Retina (tissue), 1 donor: ENCODE data around the gene ATAD2B.
"Not testable (repeated sequence)": the region's sequence is repeated elsewhere in the genome, so short reads cannot be mapped to it uniquely, and the experiment has no call there.

Experiments
- DNase-seq: peaks from one replicate; pipeline ENCODE4 v3.0.0-alpha.2; 2016

The ATAD2B gene

DNA sequence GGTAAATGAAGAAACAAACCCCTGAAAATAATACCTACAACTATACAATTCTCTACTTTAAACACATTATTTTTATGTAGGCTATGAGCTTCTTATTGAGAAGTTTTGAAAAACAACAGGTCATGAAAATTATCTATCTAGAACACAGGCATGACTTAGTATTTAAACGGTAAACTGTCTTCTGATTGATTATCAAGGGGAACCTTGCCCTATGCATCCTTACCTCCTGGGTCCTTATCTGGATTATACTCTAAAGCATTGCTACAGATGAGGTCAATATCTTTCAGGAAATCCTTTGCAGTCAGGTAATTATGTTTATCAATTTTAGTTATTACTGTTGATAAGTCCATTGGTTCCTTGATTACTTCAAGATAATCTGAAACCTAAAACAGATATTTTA is 144.3 kb downstream of the ATAD2B start:
- DNase-seq = no peak

DNA sequence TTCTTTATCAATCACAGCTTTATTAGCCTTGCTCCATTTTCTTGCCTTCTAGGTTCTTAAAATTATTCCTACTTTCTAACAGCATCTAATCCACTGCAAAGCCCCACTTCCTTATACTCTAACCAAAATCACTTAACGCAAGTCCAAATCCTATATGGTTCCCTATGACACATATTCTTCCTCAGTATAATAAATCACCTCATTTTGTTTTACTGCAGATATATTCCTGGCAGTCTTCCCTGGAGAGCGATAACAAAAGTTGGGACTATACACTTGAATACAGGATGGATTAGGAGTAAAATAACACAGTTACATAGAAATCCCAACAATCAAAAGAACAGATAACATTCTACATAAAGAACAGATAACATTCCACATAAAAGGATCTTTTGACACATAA is 144.8 kb downstream of the ATAD2B start:
- DNase-seq = no peak

DNA sequence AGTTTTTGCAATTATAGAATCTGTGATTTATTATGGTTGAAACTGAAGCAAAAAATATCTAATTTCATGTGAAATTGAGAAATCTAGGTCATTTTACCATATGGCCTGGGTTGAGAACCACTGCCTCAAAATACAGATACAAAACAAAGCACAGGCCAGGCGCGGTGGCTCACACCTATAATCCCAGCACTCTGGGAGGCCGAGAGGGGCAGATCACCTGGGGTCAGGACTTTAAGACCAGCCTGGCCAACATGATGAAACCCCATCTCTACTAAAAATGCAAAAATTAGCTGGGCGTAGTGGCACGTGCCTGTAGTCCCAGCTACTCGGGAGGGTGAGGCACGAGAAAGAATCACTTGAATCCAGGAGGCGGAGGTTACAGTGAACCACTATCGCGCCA is 146.5 kb downstream of the ATAD2B start:
- not testable (repeated sequence) for DNase-seq

DNA sequence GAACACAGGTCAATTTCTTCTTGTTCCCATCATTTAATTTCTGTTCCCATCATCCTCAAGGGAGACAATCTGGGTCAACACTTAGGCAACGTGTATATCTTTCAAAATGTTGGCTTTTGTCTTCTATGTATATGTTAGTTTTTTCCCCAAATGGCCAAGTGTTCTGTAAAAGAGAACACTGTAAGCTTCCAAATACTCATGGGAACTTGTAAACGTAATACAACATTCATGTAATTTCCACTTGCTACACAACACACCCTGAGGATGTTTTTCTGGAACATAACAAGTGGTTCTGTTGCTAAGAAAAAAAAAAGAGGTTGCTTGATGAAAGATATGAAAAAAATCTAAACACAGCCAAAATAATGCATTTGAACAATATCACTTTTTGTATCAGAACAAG is 149.1 kb downstream of the ATAD2B start:
- no peak for DNase-seq

DNA sequence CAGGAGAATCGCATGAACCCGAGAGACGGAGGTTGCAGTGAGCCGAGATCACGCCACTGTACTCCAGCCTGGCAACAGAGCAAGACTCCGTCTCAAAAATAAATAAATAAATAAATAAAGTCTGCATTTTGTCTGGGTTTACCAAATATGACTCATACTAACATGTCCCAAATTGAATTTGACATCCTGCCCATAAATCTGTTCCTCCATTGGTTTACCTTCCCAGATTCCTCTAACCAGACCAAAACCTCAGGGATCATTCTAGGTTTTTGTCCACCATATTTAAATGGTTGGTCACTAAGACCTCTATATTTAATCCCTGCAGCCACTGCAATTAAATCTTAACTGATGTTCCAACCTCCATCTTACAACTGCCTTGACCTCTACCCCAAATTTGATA is 150.9 kb downstream of the ATAD2B start:
- DNase-seq = no peak

DNA sequence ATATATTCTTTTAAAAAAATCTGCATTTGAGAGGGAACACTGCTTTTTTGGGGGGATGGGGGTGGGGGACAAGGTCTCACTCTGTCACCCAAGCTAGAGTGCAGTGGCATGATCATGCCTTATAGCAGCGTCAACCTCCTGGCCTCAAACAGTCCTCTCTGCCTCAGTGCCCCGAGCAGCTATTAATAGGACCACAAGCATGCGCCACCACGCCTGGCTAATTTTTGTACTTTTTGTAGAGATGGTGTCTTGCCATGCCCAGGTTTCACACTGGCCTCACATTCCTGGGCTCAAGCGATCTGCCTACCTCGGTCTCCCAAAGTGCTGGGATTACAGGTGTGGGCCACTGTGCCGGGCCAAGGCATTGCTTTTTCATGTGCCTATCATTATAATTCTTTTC is 154.2 kb downstream of the ATAD2B start:
- DNase-seq = no peak

DNA sequence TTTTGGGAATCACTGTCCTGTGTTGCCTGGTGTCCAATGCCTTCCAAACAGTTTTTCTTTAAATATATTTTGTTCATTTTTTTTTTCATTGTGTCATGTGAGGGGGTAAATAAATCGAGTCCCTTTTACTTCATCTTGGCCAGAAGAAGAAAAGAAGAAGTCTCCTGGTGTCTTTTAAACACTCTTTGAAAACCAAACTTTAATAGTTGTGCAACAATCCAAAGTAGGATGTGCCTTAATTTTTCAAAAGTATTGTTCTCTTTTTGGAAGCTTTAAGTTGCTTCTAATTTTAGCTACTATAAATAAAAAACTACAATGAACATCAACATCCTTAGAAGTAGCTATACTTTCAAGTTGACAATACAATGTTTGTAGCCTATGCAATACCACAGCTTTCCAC is 154.9 kb downstream of the ATAD2B start:
- no peak for DNase-seq

DNA sequence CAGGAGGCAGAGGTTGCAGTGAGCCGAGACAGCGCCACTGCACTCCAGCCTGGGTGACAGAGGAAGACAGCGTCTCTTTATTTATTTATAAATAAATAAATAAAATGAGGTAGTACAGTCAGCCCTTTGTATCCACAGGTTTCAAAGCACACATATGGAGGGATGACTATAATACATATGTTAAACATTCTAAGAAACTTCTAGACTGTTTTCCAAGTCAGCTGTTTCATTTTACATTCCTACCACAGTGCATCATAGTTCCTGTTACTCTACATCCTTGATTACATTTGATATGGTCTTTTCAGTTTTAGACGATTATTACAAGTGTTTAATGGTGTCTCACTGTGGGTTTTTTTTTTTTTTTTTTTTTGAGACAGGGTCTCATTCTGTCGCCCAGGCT is 157.6 kb downstream of the ATAD2B start:
- no peak for DNase-seq

DNA sequence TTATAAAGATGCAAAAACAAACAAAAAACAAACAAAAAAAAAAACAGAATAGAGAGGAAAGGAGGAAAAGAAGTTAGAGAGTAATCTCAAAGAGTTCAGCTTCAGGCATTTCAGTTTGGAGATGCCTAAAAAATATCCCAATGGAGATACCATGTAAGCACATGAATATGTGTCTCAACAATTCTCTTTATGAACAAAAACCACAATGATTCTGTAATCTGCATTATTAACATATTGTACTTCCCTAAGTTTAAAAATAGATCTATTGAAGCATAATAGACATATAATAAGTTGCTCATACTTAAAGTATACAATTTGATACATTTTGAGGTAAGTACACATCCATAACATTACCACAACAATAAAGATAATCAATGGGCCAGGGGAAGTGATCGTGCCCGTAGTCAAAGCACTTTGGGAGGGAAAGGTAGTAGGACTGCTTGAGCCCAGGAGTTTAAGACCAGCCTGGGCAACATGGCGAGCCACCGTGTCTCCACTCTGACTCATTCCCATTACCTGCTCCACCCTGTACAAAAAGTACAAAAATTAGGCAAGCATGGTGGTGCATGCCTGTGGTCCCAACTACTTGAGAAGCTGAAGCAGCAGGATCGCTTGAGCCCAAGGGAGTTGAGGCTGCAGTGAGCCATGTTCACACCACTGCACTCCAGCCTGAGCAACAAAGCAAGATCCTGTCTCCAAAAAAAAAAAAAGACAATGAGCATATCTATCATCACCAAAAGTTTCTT is 158.9 kb downstream of the ATAD2B start:
- DNase-seq = no peak

DNA sequence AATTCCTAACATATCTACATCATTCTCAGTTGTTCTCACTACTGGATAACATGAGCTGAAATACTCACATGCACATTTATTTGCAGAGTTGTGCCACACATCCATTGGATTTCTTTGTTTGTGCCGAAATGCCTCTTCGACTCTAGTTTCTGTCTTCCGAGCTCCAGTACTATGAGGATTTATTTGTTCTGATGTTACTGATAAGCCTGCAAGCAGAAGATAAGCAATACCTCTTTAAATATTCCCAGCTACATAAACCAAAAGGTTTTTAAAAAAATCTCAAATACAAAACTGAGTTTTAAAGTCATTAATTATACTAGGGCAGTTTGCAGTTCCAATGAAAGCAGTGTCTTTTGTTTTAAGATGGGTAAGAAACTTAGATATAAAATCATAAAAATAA is 164.8 kb downstream of the ATAD2B start:
- DNase-seq = no peak

DNA sequence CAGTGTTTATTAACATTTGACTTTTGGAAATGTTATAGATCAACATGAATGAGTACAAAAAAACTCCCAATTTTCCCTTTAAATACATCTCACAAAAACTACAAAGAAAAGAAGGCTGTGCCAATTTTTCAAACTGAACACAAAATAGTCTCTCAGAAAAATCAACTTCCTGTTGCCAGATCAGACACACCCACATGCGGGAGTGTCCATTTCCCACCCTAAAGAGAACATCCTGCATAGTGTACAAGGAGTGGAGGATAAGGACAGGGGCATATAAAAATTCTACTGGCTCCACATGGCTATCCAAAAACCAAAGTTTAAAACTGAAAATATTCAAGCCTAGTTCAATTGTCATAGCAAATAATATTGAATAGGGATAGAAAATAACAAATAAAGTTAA is 165.3 kb downstream of the ATAD2B start:
- DNase-seq = no peak

DNA sequence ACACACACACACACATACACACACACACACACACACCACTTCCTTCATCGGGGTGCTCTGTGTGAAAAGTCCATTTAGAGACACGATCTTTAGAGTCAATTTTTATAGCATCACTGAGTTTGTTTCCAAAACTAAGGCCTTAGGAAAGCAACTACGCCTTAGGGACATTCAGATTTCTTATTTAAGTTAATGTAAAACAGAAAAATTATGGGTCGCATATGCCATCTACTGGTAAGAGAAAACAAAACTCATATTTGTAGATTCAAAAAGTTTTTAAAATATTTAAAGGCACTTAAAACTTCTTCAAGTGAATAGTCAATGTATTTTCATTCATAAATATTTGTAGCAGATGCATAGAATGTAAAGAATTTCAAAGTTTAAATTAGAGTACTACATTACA is 166.2 kb downstream of the ATAD2B start:
- DNase-seq = peak; percentile 28

DNA sequence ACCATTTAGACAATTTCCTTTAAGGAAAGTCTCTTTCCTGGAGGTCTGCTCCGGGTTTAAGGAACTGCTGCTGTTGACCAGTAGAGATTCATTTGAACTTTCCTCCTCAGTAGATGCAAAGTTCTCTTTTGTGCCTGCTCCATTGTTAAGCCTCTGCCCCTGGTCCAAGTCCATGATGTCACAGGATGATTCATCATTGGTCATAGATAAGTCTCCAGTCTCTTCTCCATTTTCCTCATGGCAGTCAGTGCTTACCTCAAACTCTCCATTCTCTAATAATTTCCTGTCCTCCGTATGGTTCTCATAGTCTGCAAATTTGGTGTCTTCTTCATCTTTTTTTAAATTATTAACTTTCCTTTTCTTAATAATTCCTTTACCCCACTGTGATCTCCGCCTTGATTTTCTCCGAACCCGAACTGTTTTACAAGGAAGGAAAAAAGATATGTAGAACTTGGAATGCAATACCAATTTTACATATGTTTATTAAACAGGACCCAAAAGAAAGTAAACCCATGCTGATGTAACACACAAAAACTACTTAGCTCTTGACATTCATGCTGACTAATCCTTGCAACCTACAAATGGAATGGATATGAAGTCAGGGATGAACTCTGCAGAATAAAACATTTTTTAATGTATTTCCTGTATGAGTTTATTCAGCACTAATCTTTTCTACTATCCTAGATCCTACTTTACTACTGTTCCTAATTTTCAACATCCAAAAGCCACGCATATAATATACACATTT is 169.1 kb downstream of the ATAD2B start:
- no peak for DNase-seq

DNA sequence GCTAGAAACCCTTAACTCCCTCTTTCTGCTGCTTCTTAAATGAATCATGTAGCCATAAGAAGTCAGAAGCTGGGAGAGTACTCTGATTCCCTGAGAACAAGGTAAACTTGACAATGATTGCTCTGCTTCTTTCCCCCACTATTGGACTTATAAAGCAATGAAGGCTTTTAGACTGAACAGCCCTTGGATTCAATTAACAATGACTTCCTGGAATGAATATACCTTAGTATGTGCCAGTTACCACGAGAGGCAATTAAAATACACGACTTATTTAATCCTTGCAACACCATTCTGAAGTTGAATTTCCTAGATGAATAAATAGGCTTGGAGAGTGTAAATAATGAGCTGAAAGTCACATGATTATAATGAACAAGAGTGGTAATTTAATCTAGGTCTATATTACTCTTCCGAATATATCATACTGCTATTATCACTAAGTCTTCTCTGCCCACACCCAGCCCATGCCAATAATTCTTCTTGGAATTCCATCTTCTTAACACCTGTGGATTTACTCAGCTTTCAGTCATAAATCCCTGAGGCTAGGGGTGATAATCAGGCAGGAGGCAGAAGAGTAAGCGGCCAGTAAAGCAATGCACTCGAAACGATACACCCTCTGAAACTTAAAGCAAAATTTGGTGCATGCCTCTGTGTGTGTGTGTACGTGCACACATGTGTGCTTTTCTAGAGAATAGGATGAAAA is 170.2 kb downstream of the ATAD2B start:
- no peak for DNase-seq

DNA sequence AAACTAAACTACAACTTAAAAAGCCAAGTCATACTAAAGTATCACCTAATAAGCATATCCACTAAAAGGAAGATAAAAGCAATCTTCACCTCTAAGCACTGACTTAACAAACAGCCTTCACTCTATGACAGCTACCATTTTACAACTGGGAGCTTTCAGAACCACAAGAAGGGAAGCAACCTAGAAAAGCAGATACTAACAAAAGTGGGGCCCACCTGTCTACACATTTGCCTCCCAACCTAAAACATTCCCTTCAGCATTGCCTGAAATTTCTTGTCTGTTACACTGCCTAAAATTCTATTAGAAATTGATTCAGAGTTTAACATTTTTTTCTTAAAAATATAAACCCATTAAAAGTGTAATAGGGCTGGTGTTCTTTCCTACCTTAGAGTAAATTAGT is 172.0 kb downstream of the ATAD2B start:
- DNase-seq = no peak

DNA sequence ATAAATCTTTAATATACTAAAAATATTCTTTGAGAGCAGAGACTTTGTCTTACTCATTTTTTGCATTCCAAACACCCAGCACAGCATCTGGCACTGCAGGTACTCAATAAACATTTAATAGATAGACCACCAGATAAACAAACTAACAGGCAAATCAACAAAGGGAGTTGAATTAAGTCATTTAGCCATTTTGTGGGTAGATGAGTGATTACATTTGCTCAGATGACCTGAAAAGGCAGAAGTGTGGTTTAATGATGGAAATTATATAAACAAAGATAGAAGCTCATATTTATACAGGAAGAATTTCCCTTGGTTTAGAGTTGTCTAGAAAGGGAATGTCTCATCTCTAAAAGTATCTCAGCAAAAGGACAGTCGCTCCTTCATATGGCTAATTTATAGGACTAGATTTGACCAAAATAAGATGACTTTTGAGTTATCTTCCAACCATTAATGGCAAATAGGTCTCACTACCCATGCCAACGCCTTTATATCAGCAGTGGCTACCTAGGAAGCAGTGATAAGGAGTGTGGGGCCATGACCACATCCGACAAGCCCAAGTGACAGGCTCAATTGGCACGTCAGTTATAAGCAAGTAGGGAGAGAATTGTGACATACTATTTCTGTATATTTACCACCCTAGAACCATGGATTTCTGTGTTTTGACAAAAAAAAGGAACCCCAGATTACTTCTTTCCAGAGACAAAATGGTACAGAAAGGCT is 173.5 kb downstream of the ATAD2B start:
- DNase-seq = no peak

DNA sequence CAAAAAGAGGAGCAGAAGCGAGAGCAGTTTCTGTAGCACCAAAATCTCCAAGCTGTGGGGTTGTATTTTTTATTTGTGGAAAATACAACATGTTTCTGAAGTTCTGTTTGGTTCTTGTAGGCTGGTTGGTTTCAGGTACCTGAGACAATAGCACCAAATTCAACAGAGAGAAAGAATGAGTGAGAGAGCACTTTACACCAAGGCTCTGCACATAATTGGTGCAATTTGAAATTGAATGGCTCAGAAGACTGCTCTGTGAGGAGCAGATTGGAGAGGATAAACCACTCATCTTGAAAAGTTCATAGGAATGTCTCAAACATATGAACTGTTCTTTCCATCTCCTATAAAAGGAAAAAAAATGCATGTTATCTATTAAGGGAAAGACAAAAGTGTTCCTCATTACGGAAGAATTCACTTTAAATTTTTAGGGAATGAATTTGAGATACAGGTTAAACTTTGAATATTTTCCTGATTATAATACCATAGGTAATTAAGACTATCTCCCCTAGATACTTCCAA is 175.1 kb downstream of the ATAD2B start:
- DNase-seq = no peak

DNA sequence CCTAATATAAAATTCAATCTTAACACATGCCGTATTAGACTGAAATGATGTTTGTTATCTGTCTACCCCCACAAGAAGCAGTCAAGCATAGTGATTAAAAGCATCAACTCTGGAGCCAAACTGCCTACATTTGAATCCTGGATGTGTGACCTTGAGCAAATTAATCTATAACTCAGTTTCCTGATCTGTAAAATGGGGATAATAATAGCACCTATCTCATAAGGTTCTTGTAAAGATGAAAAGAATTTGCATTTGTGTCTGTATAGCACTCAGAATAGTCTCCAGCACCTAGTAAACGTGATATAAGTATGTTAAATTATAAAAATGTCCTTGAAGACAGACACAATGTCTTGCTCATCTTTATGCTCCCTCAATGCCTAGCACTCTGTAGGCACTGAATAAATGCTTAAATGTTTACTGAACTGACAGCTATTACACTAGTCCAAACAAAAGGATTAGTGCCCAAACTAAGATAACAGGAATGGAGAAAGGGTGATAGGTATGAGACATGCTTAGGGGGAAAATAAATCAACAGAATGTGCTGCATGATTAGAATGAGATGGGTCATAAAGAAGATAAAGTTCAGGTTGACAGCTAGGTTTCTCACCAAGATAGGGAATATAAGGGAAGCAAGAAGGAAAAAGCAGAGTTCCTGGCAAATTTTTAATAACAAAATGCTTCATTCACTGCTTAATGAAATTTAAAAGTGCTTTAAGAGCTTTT is 180.6 kb downstream of the ATAD2B start:
- no peak for DNase-seq

DNA sequence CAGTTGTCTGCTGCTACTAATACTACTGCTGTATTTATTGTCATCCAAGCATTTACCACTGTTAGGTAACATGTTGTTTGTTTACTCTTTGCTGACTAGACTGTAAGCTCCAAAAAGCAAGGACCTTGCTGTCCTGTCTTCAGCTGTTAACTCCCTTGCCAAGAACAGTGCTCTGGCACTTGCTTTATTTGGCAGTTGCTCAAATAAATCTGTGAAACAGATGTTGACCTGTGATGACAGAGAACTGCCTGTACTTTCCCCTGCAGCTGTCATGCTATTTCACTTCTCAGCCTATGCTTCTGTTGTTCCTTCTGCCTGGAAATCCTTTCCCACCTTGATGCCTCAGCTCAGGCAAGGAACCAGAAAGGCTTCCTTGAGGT is 181.2 kb downstream of the ATAD2B start:
- DNase-seq = no peak

DNA sequence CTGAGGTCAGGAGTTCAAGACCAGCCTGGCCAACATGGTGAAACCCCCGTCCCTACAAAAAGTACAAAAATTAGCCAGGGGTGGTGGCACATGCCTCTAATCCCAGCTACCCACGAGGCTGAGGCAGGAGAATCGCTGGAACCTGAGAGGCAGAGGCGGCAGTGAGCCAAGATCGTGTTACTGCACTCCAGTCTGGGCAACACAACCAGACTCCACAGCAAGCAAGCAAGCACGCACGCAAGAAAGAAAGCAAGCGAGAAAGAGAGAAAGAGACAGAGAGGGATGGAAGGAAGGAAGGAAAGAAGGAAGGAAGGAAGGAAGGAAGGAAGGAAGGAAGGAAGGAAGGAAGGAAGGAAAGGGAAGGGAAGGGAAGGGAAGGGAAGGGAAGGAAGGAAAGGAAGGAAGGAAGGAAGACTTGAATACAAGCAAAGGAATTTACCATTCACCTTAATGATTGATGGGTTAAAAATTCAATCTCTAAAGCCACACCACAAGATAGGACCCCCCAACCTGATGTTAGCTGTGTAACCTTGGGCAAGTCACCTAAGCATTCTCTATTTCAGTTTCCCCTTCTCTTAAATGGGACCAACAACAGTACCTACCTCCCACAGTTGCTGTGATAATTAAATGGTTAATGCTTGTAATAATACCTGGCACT is 181.7 kb downstream of the ATAD2B start:
- no peak for DNase-seq

DNA sequence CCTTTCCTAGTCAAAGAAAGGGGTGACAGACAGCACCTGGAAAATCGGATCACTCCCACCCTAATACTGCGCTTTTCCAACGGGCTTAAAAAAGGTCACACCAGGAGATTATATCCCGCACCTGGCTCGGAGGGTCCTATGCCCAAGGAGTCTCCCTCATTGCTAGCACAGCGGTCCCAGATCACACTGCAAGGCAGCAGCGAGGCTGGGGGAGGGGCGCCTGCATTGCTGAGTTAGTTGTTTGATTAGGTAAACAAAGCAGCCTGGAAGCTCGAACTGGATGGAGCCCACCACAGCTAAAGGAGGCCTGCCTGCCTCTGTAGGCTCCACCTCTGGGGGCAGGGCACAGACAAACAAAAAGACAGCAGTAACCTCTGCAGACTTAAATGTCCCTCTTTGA is 190.1 kb downstream of the ATAD2B start:
- not testable (repeated sequence) for DNase-seq

DNA sequence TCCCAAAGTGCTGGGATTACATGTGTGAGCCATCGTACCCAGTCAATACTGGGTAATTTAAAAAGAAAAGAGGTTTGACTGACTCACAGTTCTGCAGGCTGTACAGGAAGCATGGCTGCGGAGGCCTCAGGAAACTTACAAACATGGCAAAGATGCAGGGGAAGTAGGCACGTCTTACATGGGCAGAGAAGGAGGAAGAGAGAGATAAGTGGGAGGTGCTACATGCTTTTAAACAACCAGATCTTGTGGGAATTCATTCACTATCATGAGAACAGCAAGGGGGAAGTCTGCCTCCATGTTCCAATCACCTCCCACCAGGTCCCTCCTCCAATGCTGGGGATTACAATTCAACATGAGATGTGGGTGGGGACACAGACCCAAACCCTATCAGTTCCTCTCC is 192.5 kb downstream of the ATAD2B start:
- DNase-seq = no peak
